ENCODE results near the gene CDKL1.

DNA sequence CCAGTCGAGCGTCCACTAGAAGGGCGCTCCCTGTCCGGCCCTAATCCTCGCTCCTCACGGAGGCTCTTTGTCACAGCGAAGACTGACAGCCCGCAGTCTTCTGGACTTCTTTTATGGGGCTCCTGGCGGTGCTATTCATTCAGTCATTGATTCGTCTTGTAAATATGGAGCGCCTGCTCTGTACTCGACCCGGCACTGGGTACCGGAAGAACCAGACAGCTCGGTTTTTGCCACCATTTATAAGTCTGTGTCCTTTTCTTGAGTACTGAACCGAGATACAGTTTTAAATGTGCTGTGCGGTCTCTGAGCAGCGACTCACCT, 84.0 kb downstream of the CDKL1 start:
- TF ChIP-seq POLR2AphosphoS5 (IDR thresholded peaks at IDR 0.05) (no peak), POLR2A (IDR thresholded peaks at IDR 0.05) (no peak)
- TF ChIP-seq, protein P1, sequence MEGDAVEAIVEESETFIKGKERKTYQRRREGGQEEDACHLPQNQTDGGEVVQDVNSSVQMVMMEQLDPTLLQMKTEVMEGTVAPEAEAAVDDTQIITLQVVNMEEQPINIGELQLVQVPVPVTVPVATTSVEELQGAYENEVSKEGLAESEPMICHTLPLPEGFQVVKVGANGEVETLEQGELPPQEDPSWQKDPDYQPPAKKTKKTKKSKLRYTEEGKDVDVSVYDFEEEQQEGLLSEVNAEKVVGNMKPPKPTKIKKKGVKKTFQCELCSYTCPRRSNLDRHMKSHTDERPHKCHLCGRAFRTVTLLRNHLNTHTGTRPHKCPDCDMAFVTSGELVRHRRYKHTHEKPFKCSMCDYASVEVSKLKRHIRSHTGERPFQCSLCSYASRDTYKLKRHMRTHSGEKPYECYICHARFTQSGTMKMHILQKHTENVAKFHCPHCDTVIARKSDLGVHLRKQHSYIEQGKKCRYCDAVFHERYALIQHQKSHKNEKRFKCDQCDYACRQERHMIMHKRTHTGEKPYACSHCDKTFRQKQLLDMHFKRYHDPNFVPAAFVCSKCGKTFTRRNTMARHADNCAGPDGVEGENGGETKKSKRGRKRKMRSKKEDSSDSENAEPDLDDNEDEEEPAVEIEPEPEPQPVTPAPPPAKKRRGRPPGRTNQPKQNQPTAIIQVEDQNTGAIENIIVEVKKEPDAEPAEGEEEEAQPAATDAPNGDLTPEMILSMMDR (IDR thresholded peaks at IDR 0.05), result no peak
